IPS-NIHi7 (cell line): ENCODE data around the gene CHRM2.

Experiments used
- DNase-seq: peaks from one replicate; pipeline ENCODE4 v3.0.0; 2012; ENCODE audit warnings: mixed read lengths; ENCODE audit errors: extremely low spot score

Gene CHRM2

DNA sequence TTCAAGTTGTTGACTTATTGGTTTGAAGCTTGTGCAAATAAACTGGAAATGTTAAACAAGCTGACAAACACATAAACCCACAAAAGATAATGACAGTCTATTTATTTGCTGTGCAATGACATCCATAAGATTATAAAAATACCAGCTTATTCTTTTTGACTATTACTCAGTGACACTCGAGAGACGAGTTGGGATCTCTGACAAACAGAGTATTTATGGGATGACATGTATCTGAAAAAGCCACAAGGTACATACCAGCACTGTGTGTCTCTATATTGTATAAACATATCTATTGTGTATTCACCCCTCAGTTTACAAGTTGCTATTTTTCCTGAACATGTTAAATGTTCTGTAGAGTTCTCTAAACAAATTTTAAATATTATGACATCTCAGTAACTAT is 88.9 kb downstream of the CHRM2 start:
- DNase-seq = no peak

DNA sequence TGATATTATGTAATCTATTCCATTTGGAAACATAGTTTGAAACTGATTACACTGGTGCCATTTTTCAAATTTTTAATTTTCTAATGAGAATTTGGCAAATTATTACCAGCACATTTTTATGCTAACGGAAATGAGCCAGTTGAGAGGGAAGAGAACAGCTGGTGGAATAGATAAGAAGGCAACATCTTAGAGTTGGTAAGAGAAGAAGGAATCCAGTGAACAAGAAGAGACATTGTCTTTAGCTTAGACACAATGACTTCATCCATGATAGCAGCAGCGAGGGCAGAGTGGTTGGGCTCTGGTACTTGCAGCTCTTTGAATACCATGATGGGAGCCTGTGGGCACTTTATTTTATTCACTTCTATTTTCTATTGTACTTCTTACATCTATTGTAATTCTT is 89.6 kb downstream of the CHRM2 start:
- DNase-seq = no peak

DNA sequence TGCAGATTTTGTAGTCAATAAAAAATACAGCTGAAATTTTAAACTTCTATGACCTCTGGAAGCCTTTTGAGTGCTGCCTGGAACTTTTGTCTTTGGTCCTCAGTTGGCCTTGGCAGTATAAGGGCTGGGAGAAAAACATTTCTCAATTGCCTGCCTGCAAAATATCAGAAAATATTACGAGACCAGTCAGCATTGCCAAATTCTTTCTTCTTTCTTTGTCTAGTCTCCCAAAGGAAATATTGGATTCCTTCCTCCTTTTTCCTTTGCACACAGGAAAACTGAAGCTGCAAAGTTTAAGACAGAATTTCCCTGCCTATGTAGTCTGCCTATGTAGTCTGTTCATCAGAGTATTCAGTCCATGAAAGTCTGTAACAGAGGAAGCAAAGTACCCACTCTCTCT is 95.9 kb downstream of the CHRM2 start:
- DNase-seq = no peak

DNA sequence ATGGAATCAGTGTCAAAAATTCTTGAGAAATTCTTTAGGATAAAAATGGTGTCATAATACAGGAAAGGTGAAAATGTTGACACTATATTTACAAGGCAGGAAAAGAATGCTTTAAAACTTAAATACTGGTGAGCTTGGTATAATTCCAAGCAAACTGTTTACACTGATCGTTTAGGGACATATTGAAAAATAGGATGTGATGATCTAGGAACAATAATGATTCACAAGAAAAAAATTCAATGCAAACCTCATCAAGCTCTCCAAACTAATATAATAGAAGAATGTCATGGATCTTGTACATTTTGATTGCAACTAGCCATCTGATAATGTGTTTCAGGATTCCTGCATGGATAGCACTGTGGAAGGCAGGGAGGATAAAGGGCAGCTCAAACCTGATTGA is 98.4 kb downstream of the CHRM2 start:
- DNase-seq = no peak

DNA sequence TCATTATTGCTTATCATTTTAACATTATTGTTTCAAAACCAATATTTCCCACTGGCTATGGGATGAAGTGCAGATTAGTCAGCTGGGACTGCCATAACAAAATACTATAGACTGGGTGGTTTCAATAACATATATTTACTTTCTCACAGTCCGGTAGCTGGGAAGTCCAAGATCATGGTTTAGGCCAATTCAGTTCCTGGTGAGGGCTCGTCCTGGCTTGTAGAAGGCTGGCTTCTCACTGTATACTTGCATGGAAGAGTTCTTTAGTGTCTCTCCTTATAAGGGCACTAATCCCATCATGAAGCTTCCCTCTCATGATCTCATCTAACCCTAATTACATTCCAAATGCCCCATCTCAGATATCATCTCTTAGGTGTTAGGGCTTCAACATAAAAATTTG is 101.3 kb downstream of the CHRM2 start:
- DNase-seq = no peak

DNA sequence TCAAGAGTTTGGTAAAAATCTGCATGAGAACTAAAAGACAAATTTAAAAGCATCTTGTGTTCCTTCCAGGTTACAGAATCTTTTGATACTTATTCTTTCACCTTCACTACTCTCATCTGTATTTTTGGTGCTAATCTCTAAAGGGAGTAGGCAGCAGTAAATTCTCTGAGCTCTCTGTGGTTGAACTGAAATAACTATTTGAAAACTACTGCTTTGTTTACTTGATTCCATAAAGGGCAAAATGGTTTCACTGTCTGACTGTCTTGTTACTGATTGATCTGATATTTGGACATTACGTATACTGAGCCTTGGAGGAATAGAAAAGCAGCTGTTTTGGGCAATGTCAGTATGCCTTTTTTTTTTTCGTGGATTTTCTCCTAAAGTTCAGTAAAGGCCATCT is 103.3 kb downstream of the CHRM2 start:
- no peak for DNase-seq

DNA sequence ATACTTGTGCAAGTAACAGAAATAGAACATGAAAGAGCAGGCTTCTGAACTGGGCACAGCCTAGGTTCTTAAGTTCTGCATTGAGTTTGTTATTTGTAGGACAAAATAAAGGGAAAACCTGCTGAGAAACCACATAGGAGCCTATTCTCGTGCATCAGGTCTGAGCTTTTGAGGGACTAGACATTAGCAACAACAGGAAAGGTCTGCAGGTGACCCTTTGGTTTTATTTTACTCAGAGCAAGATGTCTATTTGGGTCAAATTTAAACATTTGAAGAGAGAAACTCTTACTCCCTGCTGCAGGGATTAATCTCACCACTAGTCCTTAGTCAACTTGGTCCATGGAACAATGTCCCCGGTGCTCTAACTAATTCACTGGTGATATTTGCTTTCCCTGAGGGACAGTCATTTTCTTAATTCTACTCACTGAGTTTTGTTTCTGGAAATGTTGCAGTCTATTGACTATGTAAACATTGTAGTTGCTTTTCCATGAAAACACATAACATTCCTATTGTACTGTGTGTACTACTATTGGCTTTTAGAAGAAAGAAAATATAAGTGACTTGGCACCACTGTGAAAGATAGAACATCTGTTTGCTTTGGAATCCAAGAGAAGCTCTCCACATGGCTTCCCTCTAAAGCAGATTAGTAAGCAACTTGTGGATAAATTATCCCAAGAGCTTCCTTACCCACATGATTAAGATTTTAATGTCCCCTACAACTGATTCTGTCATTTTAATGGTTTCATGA is 108.2 kb downstream of the CHRM2 start:
- no peak for DNase-seq

DNA sequence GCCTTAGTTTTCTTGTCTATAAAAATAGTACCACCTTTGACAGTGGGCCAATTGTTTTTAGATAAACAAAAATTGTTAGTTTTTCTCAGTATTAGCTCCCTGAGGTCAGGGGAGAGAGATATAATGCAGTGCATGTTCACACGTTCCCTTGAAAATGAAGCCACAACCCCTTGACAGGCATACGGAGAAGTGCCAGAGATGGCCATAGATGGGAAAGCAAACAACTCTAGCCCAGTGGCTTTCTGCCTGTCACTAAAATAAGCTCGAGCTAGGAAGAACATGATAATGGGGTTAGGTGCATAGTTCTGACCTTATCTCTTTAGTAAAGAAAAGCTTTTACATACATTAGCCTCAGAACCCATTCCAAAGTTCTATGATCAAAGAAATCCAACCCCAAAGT is 124.9 kb downstream of the CHRM2 start:
- DNase-seq = no peak

DNA sequence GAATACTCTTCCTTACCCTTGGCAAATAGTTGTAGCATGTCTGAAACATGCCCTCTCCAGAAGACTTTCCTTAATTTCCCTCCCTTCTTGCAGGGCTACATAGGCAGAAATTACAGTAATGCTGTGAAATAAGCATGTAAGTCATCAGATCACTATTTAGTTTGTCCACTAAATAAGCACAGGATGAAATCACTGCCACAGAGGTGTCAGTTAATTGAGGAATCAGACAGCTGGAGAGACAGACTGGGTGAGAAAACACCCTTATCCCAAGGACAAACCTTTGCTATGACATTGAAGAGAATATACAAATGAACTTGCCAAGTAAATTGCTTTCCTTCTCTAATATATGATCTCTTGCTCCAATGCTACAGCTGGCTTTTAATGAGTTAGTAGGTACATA is 129.3 kb downstream of the CHRM2 start:
- DNase-seq = no peak

DNA sequence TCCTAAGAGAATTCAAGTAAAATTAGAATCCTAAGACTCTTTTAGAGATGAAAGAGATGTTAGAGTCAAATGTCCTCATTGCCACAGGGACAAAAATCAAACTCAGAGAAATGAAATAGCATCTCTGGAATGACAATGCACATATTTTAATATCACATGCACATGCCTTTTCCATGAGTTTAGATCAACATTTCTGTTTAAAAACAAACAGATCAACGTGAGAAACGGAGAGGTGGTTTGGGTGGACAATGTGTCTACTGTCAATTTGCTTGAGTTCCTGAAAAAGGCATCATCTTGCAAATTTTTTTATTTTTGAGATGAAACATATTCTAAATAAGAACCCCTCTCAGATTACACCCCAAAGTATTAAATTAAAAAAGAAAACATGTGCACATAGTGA is 130.0 kb downstream of the CHRM2 start:
- DNase-seq = no peak

DNA sequence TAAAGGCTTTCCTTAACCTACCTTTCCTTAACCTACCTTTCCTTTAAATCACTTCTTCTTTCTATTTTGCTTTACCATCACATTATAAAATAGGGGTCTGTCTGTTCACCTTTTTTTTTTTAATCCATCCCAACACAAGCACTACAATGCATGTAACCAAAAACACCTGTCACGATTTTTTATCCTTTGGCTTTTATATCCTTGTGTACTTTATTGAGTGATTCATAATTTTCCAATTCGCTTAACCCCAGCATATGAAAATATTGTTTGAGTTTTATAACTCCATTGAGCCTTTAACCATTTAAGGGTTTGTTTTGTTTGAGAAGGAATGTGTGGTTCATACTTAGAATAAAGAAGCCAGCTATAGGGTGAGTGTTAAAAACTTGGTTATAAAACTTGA is 132.2 kb downstream of the CHRM2 start:
- no peak for DNase-seq

DNA sequence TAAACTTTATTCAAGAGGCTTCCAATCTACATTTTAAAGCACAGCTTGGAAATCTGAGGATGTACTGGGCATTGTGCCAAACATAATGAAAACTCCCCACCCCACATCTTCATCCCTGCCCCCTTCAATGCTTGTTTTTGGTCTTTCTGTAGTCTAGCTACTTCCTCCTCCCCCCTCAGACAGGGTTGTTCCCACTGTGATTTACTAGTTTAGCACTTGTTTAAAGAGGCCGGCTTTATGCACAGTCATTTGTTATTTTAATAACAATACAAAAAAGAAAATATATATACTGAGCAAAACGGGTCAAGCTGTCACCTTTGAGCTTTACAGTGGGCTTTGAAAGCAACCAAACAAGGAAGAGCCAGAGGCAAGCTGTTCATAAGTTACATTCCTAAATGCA is 132.6 kb downstream of the CHRM2 start:
- no peak for DNase-seq

DNA sequence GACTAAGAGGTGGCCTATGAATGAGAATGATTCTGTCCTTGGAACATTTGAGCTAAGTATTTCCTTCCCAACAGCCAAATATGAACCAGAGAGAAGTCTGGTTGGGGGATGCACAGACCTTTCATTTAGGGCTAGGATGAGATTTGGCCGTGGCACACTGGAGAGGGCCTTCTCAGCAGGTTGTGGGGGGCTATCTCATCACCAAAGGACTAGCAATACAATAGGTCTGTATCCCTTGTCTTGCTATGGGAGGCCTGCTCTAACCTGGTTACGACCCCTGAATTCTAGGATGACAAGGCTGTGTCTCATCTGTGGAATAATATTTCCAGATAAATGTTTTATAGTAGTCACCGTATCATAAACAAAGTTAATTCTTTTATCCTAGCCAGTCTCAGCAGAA is 133.0 kb downstream of the CHRM2 start:
- DNase-seq = no peak

DNA sequence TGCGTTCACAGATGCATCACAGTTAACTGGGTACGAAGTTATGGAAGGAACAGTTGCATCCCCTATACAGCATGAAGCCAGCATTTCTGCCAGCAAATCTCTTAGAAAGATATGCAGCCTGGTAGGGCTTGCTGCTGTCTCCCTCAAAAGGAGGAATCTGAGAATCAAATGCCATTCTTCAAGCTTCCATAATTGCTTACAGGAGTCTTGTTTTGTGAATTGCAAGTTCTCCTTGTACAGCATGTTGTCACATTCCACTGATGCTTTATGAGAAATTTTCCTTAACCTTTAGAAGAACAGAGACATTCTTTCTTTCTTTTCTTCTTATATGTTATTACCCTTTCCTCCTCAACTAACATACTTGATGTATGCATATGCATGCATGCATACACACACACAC is 134.6 kb downstream of the CHRM2 start:
- no peak for DNase-seq

DNA sequence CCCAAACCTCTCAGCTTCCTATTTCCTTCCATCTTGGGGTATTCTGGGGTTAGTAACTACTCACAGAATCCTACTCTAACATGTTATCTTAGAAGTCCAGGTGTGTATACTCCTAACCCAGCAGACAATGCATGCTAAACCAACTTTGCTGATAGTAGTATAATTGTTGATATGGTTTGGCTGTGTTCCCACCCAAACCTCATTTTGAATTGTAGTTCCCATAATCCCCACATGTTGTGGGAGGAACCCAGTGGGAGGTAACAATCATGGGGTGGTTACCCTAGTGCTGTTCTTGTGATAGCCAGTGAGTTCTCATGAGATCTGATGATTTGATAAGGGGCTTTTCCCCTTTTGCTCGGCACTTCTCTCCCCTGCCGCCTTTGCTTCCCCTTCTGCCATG is 135.1 kb downstream of the CHRM2 start:
- no peak for DNase-seq

DNA sequence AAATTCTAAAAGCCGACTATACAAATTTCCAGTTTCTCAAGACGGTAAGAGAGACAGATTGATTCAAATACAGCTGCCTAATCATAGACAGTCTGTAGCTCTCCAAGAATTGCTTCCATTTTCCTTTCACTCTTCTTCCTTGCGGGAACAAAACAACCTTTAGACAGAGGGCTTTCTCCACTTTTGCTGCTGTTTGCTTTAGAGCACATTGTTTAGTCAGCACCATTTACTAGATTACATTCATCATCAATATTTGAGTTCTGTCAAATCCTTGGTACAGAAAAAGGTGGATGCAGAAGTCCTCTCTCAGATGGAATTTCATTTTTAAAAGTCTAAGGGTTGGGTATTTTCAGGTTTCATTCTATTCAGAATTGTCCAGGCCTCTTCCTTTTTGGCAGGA is 137.4 kb downstream of the CHRM2 start:
- no peak for DNase-seq

DNA sequence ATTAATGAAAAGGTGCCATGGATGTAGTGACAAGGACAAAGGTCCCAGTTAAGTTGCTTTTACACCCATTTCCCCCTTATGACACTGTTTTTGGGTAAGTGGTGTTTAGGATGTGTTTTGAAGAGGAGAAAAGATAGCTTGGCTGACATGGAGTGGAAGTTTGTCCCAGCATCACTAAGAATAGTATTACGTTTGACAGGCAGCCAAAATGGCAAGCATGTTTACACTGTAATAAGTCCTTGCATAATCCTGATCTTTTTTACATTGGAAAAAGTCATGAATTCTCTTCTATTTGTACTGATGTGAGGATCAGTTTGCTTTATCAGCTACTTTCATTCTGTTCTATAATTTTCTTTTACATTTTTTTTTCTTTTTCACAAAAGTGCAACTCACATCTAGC is 137.8 kb downstream of the CHRM2 start:
- no peak for DNase-seq

DNA sequence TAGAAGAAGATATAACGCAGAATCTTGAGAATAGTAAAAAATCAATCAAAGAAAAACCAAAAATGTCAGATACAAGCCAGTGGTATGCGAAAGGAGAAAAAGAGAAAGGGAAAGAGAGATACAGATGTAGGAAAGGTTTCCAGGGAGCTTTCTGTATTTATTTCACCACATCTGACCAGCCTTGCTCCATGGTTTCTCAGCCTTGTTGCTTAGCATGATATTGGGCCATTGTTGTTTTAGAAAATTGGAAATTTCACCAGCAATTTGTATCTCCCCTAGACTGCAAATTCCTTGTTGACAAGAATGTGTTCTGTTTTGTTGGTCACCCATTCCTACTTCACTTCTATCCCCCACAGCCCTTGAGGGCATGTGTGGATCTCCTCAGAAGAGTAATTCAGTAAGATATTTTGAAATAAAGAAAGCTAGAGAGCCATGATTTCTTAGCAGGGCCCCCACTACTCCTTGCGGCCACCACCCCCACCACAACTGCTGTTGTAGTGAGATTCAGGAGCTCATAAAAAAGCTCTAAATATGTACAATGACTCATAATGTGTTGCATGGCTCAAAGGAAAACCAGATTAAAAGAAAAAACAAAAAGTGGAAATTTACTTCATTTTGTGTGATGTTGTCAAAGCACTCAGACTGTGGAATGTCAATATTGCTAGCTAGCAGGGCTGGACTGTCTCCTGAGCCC is 138.7 kb downstream of the CHRM2 start:
- DNase-seq = no peak

DNA sequence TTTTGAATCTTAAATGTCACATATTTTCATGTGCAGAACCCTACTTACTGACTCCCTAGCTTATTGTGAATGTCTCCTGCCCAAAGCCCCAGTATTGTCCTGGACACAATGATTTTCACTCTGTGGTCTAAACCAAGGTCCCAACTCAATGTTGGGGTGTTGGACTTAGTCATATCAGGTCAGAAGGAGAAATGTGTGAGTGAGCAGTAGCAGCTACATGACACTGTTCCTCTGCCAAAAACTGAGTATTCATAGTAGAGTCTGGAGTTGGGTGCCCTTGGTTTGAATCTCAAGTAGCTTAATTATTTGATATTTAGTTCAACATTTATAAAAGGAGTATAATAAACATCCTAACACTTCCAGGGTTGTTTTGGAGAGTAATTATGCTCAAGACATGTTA is 141.0 kb downstream of the CHRM2 start:
- no peak for DNase-seq

DNA sequence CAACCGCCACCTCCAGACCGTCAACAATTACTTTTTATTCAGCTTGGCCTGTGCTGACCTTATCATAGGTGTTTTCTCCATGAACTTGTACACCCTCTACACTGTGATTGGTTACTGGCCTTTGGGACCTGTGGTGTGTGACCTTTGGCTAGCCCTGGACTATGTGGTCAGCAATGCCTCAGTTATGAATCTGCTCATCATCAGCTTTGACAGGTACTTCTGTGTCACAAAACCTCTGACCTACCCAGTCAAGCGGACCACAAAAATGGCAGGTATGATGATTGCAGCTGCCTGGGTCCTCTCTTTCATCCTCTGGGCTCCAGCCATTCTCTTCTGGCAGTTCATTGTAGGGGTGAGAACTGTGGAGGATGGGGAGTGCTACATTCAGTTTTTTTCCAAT is 146.6 kb downstream of the CHRM2 start:
- no peak for DNase-seq

DNA sequence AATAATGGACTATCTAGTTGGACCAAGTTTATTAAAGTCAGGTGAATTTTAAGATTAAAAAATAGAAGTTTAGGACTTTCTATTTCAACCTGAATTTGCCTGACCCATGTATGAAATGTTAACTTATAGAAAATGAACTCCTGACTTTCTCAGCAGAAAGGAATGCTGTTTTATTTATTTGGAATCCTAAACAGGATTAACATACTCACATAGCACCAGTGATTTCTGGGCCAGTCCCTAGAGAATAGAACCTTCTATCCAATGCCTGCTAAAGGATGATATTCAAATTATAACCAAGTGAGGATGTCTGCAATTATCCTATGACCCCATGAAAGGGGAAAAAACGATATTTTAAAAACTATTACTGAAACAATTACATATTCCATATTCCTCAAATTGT is 148.8 kb downstream of the CHRM2 start:
- no peak for DNase-seq

DNA sequence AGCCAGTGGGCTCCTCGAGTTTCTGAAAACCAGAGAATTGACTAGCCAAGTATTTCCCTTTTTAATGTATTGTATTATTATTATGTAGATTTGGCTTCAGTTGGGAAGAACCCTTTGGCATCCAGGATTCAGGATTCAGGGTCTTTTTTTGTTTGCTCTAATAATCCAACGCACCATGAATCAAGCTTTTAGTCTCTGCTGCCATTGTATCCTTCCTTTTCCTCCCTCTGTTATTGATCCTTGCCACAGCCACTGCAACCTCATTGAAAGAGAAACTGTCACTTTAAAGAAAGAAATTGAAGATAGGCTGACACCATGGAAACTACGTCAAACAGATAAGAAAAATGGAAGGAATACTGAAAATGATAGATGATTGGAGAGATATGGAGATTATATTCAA is 150.0 kb downstream of the CHRM2 start:
- DNase-seq = no peak

DNA sequence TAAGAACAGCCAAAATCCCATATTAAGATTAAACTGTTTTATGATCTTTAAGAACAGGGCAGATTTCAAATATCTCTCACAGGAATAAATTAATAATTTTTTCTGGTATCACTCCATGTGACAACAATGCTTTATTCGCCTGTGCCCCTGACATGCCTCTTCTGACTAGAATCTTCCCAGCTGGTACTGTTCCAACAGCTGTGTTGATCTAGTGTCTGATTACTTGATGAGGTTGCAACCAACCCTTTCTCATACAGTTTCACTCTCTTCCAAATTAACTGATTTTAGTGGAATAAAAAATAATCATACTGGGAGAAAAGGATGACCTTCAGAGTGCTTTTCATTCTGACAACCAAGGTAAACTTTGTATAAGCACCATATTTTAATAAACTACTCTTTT is 151.9 kb downstream of the CHRM2 start:
- DNase-seq = no peak
